HG03457 (cell line): ENCODE results near the gene EPHB1.

Experiments
- ATAC-seq: cut with Tn5 transposase; IDR thresholded peaks from one replicate; pipeline ENCODE4 v1.9.1; 2021; ENCODE audit warnings: moderate number of reproducible peaks; ENCODE audit not compliant: unreplicated experiment

The EPHB1 gene

GRCh38 chr3:135076341-135076740 is 281.3 kb downstream of the EPHB1 start:
- ATAC-seq, result no peak

- ATAC-seq, result no peak
These were observed 282.1 kb downstream of the EPHB1 start for GRCh38 chr3:135077186-135077585.

GRCh38 chr3:135078283-135078682 is 283.2 kb downstream of the EPHB1 start:
- no peak for ATAC-seq

- ATAC-seq, result no peak
These were observed 284.0 kb downstream of the EPHB1 start for GRCh38 chr3:135079095-135079494.

- ATAC-seq, result no peak
These were observed 286.4 kb downstream of the EPHB1 start for GRCh38 chr3:135081451-135081850.

- no peak for ATAC-seq
These were observed 286.9 kb downstream of the EPHB1 start for GRCh38 chr3:135081856-135082434.

GRCh38 chr3:135082706-135083105 is 287.6 kb downstream of the EPHB1 start:
- ATAC-seq, result no peak

- ATAC-seq, result no peak
These were observed 288.1 kb downstream of the EPHB1 start for GRCh38 chr3:135083179-135083578.

GRCh38 chr3:135083756-135084155 is 288.7 kb downstream of the EPHB1 start:
- no peak for ATAC-seq

- no peak for ATAC-seq
These were observed 289.3 kb downstream of the EPHB1 start for GRCh38 chr3:135084405-135084804.

- no peak for ATAC-seq
These were observed 289.9 kb downstream of the EPHB1 start for GRCh38 chr3:135084976-135085375.

- ATAC-seq, result no peak
These were observed 290.8 kb downstream of the EPHB1 start for GRCh38 chr3:135085652-135086436.

GRCh38 chr3:135087782-135088181 is 292.7 kb downstream of the EPHB1 start:
- ATAC-seq, result no peak

- no peak for ATAC-seq
These were observed 294.4 kb downstream of the EPHB1 start for GRCh38 chr3:135089451-135089850.

- ATAC-seq, result no peak
These were observed 295.1 kb downstream of the EPHB1 start for GRCh38 chr3:135090020-135090717.

GRCh38 chr3:135091946-135092345 is 296.9 kb downstream of the EPHB1 start:
- ATAC-seq, result no peak

- no peak for ATAC-seq
These were observed 298.1 kb downstream of the EPHB1 start for GRCh38 chr3:135093121-135093520.

GRCh38 chr3:135097276-135097946 is 302.4 kb downstream of the EPHB1 start:
- ATAC-seq, result no peak

- ATAC-seq, result no peak
These were observed 304.8 kb downstream of the EPHB1 start for GRCh38 chr3:135099734-135100355.

- ATAC-seq, result no peak
These were observed 305.3 kb downstream of the EPHB1 start for GRCh38 chr3:135100366-135100765.

- ATAC-seq, result no peak
These were observed 308.9 kb downstream of the EPHB1 start for GRCh38 chr3:135103917-135104316.
